ENCODE measurements around the gene DPP6.

GRCh38 chr7:154484943-154485342 lies 432.7 kb downstream of the DPP6 start:
- no peak for TF ChIP-seq CTCF (conservative IDR thresholded peaks at IDR 0.05)
- no peak for TF ChIP-seq EZH2 (IDR thresholded peaks at IDR 0.05; ENCODE audit: low read depth)
